ENCODE data around the gene NACC2.
"Not testable (repeated sequence)": the region's sequence is repeated elsewhere in the genome, so short reads cannot be mapped to it uniquely, and the experiment has no call there.

NACC2 gene

GRCh38 chr9:135973277-135974219, 121.5 kb downstream of the NACC2 start:
- no peak for FAIRE-seq

GRCh38 chr9:135971892-135972291, 123.2 kb downstream of the NACC2 start:
- no peak for FAIRE-seq

- FAIRE-seq: no peak
These were observed 123.8 kb downstream of the NACC2 start for GRCh38 chr9:135971111-135971766.

GRCh38 chr9:135970128-135970815, 124.8 kb downstream of the NACC2 start:
- FAIRE-seq: no peak

- no peak for FAIRE-seq
These were observed 125.9 kb downstream of the NACC2 start for GRCh38 chr9:135969064-135969683.

GRCh38 chr9:135968601-135969000, 126.5 kb downstream of the NACC2 start:
- no peak for FAIRE-seq

- no peak for FAIRE-seq
These were observed 127.0 kb downstream of the NACC2 start for GRCh38 chr9:135968083-135968476.

GRCh38 chr9:135966916-135967260, 128.2 kb downstream of the NACC2 start:
- not testable (repeated sequence) for FAIRE-seq

- no peak for FAIRE-seq
These were observed 129.8 kb downstream of the NACC2 start for GRCh38 chr9:135965124-135965756.

GRCh38 chr9:135963938-135964337, 131.2 kb downstream of the NACC2 start:
- no peak for FAIRE-seq

GRCh38 chr9:135963338-135963737, 131.8 kb downstream of the NACC2 start:
- no peak for FAIRE-seq

- FAIRE-seq: no peak
These were observed 132.3 kb downstream of the NACC2 start for GRCh38 chr9:135962696-135963307.

- FAIRE-seq: no peak
These were observed 133.0 kb downstream of the NACC2 start for GRCh38 chr9:135961811-135962695.

- no peak for FAIRE-seq
These were observed 133.8 kb downstream of the NACC2 start, which contains the start of gene UBAC1 for GRCh38 chr9:135961277-135961715. Gene UBAC1, minus strand, starts transcription at chr9:135961373. Its CDS starts 211 bp downstream, at chr9:135961162.

- no peak for FAIRE-seq
These were observed 134.4 kb downstream of the NACC2 start for GRCh38 chr9:135960411-135961276.

GRCh38 chr9:135959814-135960213, 135.3 kb downstream of the NACC2 start:
- FAIRE-seq: no peak

GRCh38 chr9:135958485-135958884, 136.6 kb downstream of the NACC2 start:
- no peak for FAIRE-seq

GRCh38 chr9:135957431-135957830, 137.7 kb downstream of the NACC2 start:
- FAIRE-seq: no peak

GRCh38 chr9:135956802-135957174, 138.3 kb downstream of the NACC2 start:
- FAIRE-seq: no peak
